Activated T-helper 2 cell treated with anti-CD3 and anti-CD28 coated beads, Interferon-gamma antibody, Interleukin-2, Interleukin-4, amounts not matched to agents 10 μg/mL and 5 μg/mL and 100 μg/mL, durations not matched to agents 14 hours and 24 hours and 36 hours (primary cell): ENCODE results near the gene BMPR1B. TPM values are rescaled to one million over a fixed set of nuclear protein-coding genes. Genes with fewer than 3 reads are reported as not detected.

Experiments
- DNase-seq: peaks from one replicate; pipeline ENCODE4 v3.0.0; 2021; ENCODE audit warnings: low spot score
- H3K27ac Mint-ChIP-seq: one replicate; pipeline ENCODE4 v1.8.0; 2021; ENCODE audit warnings: mixed read lengths
- H3K27me3 Mint-ChIP-seq: one replicate; pipeline ENCODE4 v1.8.0; 2021; ENCODE audit warnings: low read depth, mixed read lengths
- H3K36me3 Mint-ChIP-seq: one replicate; pipeline ENCODE4 v1.8.0; 2021; ENCODE audit warnings: low read depth, mixed read lengths
- H3K4me1 Mint-ChIP-seq: one replicate; pipeline ENCODE4 v1.8.0; 2021; ENCODE audit warnings: low read depth, mixed read lengths
- H3K4me3 Mint-ChIP-seq: one replicate; pipeline ENCODE4 v1.8.0; 2021; ENCODE audit warnings: low read depth, mild to moderate bottlenecking, moderate library complexity, mixed read lengths
- H3K9me3 Mint-ChIP-seq: one replicate; pipeline ENCODE4 v1.8.0; 2021; ENCODE audit warnings: mixed read lengths
- intact Hi-C: fragments of 100-400 bp; cut with micrococcal nuclease; formaldehyde crosslinking; loops from one replicate; pipeline ENCODE4 v1.15.1; 2023
- total RNA-seq: library from RNA; stranded (reverse); gene quantifications from 2 replicates; pipeline ENCODE4 v1.2.3, GENCODE V29; 2022

The BMPR1B gene
- total RNA-seq, 1 donor from 2014 or later, result not detected

GRCh38 chr4:94766856-94767255 lies 9.1 kb downstream of the BMPR1B start:
- no peak overlapping the region for H3K4me3 Mint-ChIP-seq
- H3K36me3 Mint-ChIP-seq, result no peaks in the 10 kb centered on the region
- H3K27me3 Mint-ChIP-seq, result peaks cover 10% of the 10 kb centered on the region
- no peak overlapping the region for H3K27ac Mint-ChIP-seq
- no peak for DNase-seq
- H3K4me1 Mint-ChIP-seq, result no peaks in the 10 kb centered on the region
- no peaks in the 10 kb centered on the region for H3K9me3 Mint-ChIP-seq
- intact Hi-C loops, result no loop called here

DNA sequence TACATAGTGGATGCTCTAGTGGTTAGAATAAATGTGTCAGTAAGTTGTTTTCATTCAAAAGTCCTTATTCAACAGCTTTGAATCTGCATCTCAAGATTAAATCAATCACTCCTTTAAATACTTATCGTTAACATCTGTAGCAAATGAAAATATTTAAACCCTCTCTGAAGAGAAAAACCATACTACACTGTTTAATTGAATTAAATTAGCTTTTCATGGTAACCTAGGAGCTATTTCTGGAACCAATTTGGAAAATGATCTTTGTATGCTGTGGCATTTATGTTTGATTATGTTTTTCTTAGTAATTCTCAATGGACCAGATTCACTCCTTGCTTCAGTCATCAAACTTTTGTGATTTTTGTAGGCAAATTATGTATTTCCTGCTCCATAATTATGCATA lies 9.7 kb downstream of the BMPR1B start:
- H3K27me3 Mint-ChIP-seq, result peaks cover 7% of the 10 kb centered on the region
- no peak overlapping the region for H3K4me3 Mint-ChIP-seq
- no peak overlapping the region for H3K27ac Mint-ChIP-seq
- H3K4me1 Mint-ChIP-seq, result no peaks in the 10 kb centered on the region
- intact Hi-C loops, result no loop called here
- H3K36me3 Mint-ChIP-seq, result no peaks in the 10 kb centered on the region
- no peaks in the 10 kb centered on the region for H3K9me3 Mint-ChIP-seq
- no peak for DNase-seq

DNA sequence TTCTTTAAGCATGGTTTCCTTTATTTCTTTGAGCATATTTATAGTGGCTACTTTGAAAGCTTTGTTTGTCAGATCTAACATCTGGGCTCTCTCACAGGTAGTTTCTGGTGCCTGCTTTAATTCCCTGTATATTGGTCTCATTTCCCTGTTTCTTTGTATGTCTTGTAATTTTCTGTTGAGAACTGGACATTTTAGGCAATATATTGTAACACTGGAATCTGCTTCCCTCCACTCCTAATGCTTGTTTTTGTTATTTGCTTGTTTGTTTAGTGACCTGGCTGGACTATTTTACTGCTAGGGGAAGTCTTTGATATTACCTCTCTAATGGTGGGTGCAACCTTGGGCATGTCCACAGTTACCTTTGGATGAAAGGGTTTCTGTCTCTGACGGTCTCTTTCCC lies 25.0 kb downstream of the BMPR1B start:
- Mint-ChIP-seq H3K36me3 (no peaks in the 10 kb centered on the region), H3K9me3 (peaks cover 6% of the 10 kb centered on the region), H3K4me3 (no peak overlapping the region), H3K4me1 (no peaks in the 10 kb centered on the region), H3K27ac (no peak overlapping the region), H3K27me3 (no peaks in the 10 kb centered on the region)
- intact Hi-C loops, result no loop called here
- DNase-seq, result no peak

GRCh38 chr4:94791701-94792100 lies 33.9 kb downstream of the BMPR1B start:
- DNase-seq, result no peak
- no peaks in the 10 kb centered on the region for H3K36me3 Mint-ChIP-seq
- no peak overlapping the region for H3K27ac Mint-ChIP-seq
- intact Hi-C loops, result no loop called here
- H3K27me3 Mint-ChIP-seq, result no peaks in the 10 kb centered on the region
- H3K4me1 Mint-ChIP-seq, result no peaks in the 10 kb centered on the region
- no peak overlapping the region for H3K4me3 Mint-ChIP-seq
- H3K9me3 Mint-ChIP-seq, result no peaks in the 10 kb centered on the region

- H3K4me1 Mint-ChIP-seq, result no peaks in the 10 kb centered on the region
- H3K36me3 Mint-ChIP-seq, result no peaks in the 10 kb centered on the region
- H3K27ac Mint-ChIP-seq, result no peak overlapping the region
- no peak for DNase-seq
- no peak overlapping the region for H3K4me3 Mint-ChIP-seq
- intact Hi-C loops, result no loop called here
- H3K9me3 Mint-ChIP-seq, result no peaks in the 10 kb centered on the region
- no peaks in the 10 kb centered on the region for H3K27me3 Mint-ChIP-seq
These were observed 41.1 kb downstream of the BMPR1B start for GRCh38 chr4:94798808-94799207.

DNA sequence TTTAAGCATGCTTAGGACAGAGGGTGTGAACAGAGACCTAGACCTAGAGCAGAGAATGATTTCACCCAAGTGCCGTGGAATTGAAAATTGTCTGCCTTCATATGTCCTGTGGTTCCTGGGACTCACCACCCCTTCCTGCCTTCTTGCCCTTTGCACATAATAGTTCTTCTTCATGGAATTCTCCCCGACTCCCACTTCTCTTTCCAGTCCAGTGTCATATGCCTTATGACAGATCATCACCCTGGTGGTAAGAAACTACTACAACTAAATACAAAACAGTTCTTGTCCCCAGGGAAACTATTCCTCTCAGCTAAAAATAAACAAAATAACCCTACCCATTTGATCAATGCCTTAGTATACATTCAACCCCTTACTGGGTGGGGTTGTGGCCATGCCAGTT lies 43.3 kb downstream of the BMPR1B start:
- H3K27me3 Mint-ChIP-seq, result no peaks in the 10 kb centered on the region
- no peak for DNase-seq

DNA sequence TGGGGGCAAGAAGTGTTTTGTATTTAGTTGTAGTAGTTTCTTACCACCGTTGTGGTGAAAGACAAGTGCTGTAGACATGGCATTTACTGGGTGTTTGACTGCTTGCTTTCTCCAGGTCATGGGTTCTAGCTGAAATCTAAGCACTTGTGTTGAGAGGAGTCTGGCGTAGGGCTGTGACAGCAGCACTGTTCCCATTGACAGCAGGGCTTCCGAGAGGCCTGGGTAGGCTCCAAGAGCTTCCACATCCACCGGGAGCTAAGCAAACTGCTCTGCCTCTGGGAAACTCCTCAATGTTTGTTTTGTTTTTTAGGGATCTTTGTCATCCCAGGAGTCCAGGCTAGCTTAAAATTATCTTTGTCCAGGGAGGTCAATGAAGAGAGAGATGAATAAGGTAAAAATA lies 44.3 kb downstream of the BMPR1B start:
- H3K36me3 Mint-ChIP-seq, result no peaks in the 10 kb centered on the region
- H3K4me1 Mint-ChIP-seq, result no peaks in the 10 kb centered on the region
- intact Hi-C loops, result no loop called here
- no peak overlapping the region for H3K4me3 Mint-ChIP-seq
- H3K27ac Mint-ChIP-seq, result no peak overlapping the region
- H3K27me3 Mint-ChIP-seq, result no peaks in the 10 kb centered on the region
- H3K9me3 Mint-ChIP-seq, result no peaks in the 10 kb centered on the region
- DNase-seq, result no peak

More for the DNA sequence above, 43.3 kb downstream of the BMPR1B start:
- intact Hi-C loops, result no loop called here
- H3K36me3 Mint-ChIP-seq, result no peaks in the 10 kb centered on the region
- H3K9me3 Mint-ChIP-seq, result no peaks in the 10 kb centered on the region
- H3K27ac Mint-ChIP-seq, result no peak overlapping the region
- H3K4me1 Mint-ChIP-seq, result no peaks in the 10 kb centered on the region
- no peak overlapping the region for H3K4me3 Mint-ChIP-seq

GRCh38 chr4:94803181-94803580 lies 45.4 kb downstream of the BMPR1B start:
- intact Hi-C loops, result no loop called here
- Mint-ChIP-seq H3K27ac (no peak overlapping the region), H3K4me1 (no peaks in the 10 kb centered on the region)

GRCh38 chr4:94804650-94805049 lies 46.9 kb downstream of the BMPR1B start:
- no peaks in the 10 kb centered on the region for H3K27me3 Mint-ChIP-seq
- H3K9me3 Mint-ChIP-seq, result no peaks in the 10 kb centered on the region

More at GRCh38 chr4:94803181-94803580, 45.4 kb downstream of the BMPR1B start:
- no peaks in the 10 kb centered on the region for H3K36me3 Mint-ChIP-seq
- no peaks in the 10 kb centered on the region for H3K9me3 Mint-ChIP-seq
- H3K4me3 Mint-ChIP-seq, result no peak overlapping the region
- no peaks in the 10 kb centered on the region for H3K27me3 Mint-ChIP-seq
- DNase-seq, result no peak

GRCh38 chr4:94806376-94806775 lies 48.6 kb downstream of the BMPR1B start:
- Mint-ChIP-seq H3K36me3 (no peaks in the 10 kb centered on the region), H3K9me3 (no peaks in the 10 kb centered on the region), H3K4me3 (no peak overlapping the region), H3K4me1 (no peaks in the 10 kb centered on the region), H3K27ac (no peak overlapping the region), H3K27me3 (no peaks in the 10 kb centered on the region)
- intact Hi-C loops, result no loop called here
- DNase-seq, result no peak

More at GRCh38 chr4:94804650-94805049, 46.9 kb downstream of the BMPR1B start:
- Mint-ChIP-seq H3K27ac (no peak overlapping the region), H3K4me1 (no peaks in the 10 kb centered on the region), H3K4me3 (no peak overlapping the region), H3K36me3 (no peaks in the 10 kb centered on the region)
- no peak for DNase-seq
- intact Hi-C loops, result no loop called here

DNA sequence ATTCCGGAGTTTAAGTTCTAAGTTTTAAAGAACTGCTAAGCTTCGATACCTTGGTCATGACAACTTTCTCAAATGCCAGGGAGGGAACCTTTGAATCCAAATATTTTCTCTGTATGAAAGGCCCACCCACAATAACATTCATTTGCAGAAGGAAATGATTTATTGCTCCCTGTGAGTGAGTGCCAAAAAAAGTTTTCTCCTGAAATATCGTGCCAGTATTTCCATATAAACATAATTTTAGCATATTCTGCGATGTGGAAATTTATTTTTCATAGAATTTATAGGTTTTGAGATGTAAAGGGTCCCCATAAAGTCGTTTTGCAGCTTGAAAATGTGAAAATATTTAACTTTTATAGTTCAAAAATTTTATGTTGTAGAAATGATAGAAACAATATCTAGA lies 53.9 kb downstream of the BMPR1B start:
- H3K4me3 Mint-ChIP-seq, result no peak overlapping the region
- H3K36me3 Mint-ChIP-seq, result no peaks in the 10 kb centered on the region
- no peak overlapping the region for H3K27ac Mint-ChIP-seq
- DNase-seq, result no peak
- no peaks in the 10 kb centered on the region for H3K27me3 Mint-ChIP-seq
- H3K9me3 Mint-ChIP-seq, result no peaks in the 10 kb centered on the region
- intact Hi-C loops, result no loop called here
- no peaks in the 10 kb centered on the region for H3K4me1 Mint-ChIP-seq

DNA sequence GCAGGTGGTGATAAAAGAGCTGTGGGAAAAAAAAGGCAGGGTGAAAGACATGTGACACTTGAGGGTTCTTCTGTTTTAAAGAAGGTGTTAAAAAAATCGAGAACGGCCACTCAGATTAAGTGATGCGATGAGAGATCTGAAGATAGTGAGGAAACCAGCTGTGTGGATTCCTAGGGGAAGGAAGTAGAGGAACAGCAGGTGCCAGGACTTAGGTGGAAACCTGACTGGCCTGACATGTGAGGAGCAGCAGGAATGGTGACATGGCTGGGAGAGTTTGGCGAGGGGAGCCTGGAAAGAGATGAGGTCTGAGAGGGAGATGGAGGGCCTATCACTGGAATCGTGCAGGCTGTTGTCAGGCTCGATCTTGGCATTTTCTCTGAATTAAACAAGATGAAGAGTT lies 55.5 kb downstream of the BMPR1B start:
- no peak overlapping the region for H3K27ac Mint-ChIP-seq
- H3K36me3 Mint-ChIP-seq, result no peaks in the 10 kb centered on the region
- H3K4me3 Mint-ChIP-seq, result no peak overlapping the region
- H3K9me3 Mint-ChIP-seq, result no peaks in the 10 kb centered on the region
- no peak for DNase-seq
- no peaks in the 10 kb centered on the region for H3K27me3 Mint-ChIP-seq
- intact Hi-C loops, result no loop called here
- H3K4me1 Mint-ChIP-seq, result no peaks in the 10 kb centered on the region

DNA sequence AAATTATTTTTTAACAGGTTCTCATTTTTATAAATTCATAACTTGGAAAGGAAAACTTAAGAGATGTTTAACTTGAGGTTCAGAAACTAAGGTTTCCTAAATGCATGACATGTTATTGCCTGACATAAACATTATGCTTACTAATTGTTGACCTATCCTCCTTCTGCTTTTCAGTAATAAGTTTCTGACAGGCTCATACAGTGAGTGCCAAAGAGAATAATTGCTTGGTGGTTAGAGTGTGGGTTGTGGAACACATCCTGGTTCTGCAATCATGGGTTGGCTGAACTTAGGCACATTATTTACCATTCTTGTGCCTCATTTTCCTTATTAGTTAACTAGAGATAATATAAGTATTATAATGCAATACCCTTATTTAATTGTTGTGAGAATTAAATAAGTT lies 56.5 kb downstream of the BMPR1B start:
- H3K4me3 Mint-ChIP-seq, result no peak overlapping the region
- no peak overlapping the region for H3K27ac Mint-ChIP-seq
- no peaks in the 10 kb centered on the region for H3K36me3 Mint-ChIP-seq
- H3K27me3 Mint-ChIP-seq, result no peaks in the 10 kb centered on the region
- H3K4me1 Mint-ChIP-seq, result no peaks in the 10 kb centered on the region
- intact Hi-C loops, result no loop called here
- DNase-seq, result no peak
- H3K9me3 Mint-ChIP-seq, result no peaks in the 10 kb centered on the region
